ENCODE measurements around the gene ZNF619. TPM values are rescaled to one million over a fixed set of nuclear protein-coding genes. Genes with fewer than 3 reads are reported as not detected.

The ZNF619 gene
- total and polyA plus RNA-seq, 9 of the 15 experiments (the other 6 are each of a cell fraction or from before 2014, with no cell fraction given) = 1.3 to 9.1 (median 6.3) TPM

- no peak for TF ChIP-seq RBM15 (IDR thresholded peaks at IDR 0.05; ENCODE audit: insufficient read depth, low read length)
- TF ChIP-seq SRF (CRISPR knock-in tag; IDR thresholded peaks at IDR 0.05) = no peak; a peak in 1 of 4 replicates
- no peak for TF ChIP-seq ZNF79 (CRISPR knock-in tag; IDR thresholded peaks at IDR 0.05; ENCODE audit: low read depth)
- no peak for TF ChIP-seq ZNF583 (CRISPR knock-in tag; IDR thresholded peaks at IDR 0.05)
- TF ChIP-seq PRDM10 (IDR thresholded peaks at IDR 0.05; ENCODE audit: partially characterized antibody) = peak; percentile 40
- no peak for TF ChIP-seq KDM4B (IDR thresholded peaks at IDR 0.05; ENCODE audit: borderline replicate concordance in 2 of 2, low read depth in 1 of 2)
- TF ChIP-seq SNAPC5 (CRISPR knock-in tag; IDR thresholded peaks at IDR 0.05) = no peak
- no peak for TF ChIP-seq IRF1 (CRISPR knock-in tag; IDR thresholded peaks at IDR 0.05; ENCODE audit: borderline replicate concordance)
- TF ChIP-seq SPI1 (IDR thresholded peaks at IDR 0.05; ENCODE audit: borderline replicate concordance, low read depth, low read length) = 0 out of 2 replicates have a peak, but pooled peaks have one; percentile 21
- no peak for TF ChIP-seq PRPF4 (IDR thresholded peaks at IDR 0.05; ENCODE audit: insufficient read depth, low read depth, low read length, poor library complexity, severe bottlenecking)
- peak; percentile 83 for TF ChIP-seq PKNOX1 (IDR thresholded peaks at IDR 0.05)
- no peak for TF ChIP-seq ZNF586 (CRISPR knock-in tag; conservative IDR thresholded peaks at IDR 0.05)
- no peak for TF ChIP-seq ZNF77 (CRISPR knock-in tag; IDR thresholded peaks at IDR 0.05)
- peak; percentile 90 for TF ChIP-seq SIN3B (IDR thresholded peaks at IDR 0.05; ENCODE audit: low read depth)
- peak; percentile 84 for TF ChIP-seq POLR2B (IDR thresholded peaks at IDR 0.05; ENCODE audit: low read depth, partially characterized antibody)
- no peak for TF ChIP-seq TRIM25 (IDR thresholded peaks at IDR 0.05; ENCODE audit: borderline replicate concordance)
Measured at GRCh38 chr3:40452876-40453730, 23.8 kb upstream of the ZNF619 start (continued).

Data from K562 (cell line).